Upper lobe of right lung (tissue), 1 donor: ENCODE measurements around the gene FXYD6. TPM values are rescaled to one million over a fixed set of nuclear protein-coding genes. Genes with fewer than 3 reads are reported as not detected.
A peak's percentile ranks its signal among the peaks of the same experiment; 100 is the strongest.

Experiments used
- ATAC-seq: fragments of 200-7000 bp; cut with Tn5 transposase; one replicate; pipeline ENCODE4 v1.9.1; 2020; ENCODE audit warnings: mild to moderate bottlenecking, moderate library complexity
- DNase-seq: peaks from one replicate; pipeline ENCODE4 v3.0.0-alpha.2; 2020
- H3K27ac ChIP-seq: fragments of 200-600 bp; one replicate; pipeline ENCODE4 v1.8.0; 2022
- H3K27me3 ChIP-seq: fragments of 200-600 bp; one replicate; pipeline ENCODE4 v1.8.0; 2022; ENCODE audit warnings: mild to moderate bottlenecking
- H3K36me3 ChIP-seq: fragments of 200-600 bp; one replicate; pipeline ENCODE4 v1.8.0; 2022
- H3K4me1 ChIP-seq: fragments of 200-600 bp; one replicate; pipeline ENCODE4 v1.8.0; 2022
- H3K4me3 ChIP-seq: fragments of 200-600 bp; one replicate; pipeline ENCODE4 v1.8.0; 2022; ENCODE audit warnings: mild to moderate bottlenecking
- H3K9me3 ChIP-seq: fragments of 200-600 bp; one replicate; pipeline ENCODE4 v1.8.0; 2022
- CTCF ChIP-seq: fragments of 200-600 bp; IDR thresholded peaks from one replicate; pipeline ENCODE4 v1.8.0; 2022; ENCODE audit warnings: antibody characterized with exemption
- intact Hi-C: fragments of 100-400 bp; cut with DNase I; formaldehyde crosslinking; loops from one replicate; pipeline ENCODE4 v1.11.0; 2022
- total RNA-seq: library from RNA; stranded (reverse); fragmentation: NEBNext Ultra II Directional; extraction: Animal tissue kit (Norgen Biotek cat#: 25700); gene quantifications from one replicate; pipeline ENCODE4 v1.2.1, GENCODE V29; 2021
- donor health status: DM: no; HTN: yes; CAD: no; lungs with severe emphysema.

The FXYD6 gene
- total RNA-seq, 1 donor from 2014 or later, result 59.0 TPM

DNA sequence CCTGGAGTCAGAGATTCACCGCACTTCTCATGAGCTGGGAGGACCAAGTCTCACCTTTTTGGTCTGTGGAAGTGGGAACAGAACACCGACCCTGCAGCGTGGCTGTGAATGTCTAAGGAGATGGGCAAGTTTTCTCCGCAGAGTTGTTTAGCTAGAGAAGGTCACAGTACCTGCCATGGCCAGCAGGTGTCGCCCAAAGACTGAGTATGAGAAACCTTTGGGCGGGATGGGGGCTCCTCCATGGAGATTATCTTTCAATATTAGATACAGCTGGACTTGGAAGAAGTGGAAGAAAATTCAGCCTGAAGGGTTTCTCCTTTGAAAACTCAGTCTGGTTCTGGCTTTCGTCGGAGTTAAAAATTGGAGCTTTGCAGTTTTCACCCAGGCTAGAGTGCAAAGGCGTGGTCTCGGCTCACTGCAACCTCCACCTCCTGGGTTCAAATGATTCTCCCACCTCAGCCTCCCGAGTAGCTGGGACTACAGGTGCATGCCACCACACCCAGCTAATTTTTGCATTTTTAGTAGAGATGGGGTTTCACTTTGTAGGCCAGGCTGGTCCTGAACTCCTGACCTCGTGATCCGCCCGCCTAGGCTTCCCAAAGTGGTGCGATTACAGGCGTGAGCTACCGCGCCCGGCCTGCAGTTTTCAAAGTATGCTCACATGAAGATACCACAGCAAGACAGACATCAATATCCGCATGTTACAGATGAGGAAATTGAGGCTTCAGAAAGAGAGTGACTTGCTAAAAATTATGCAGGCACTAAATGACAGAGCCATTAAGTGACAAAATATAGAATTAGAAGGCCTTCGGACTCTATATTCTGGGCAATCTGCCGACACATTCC, 68.8 kb downstream of the FXYD6 start:
- Histone ChIP-seq H3K36me3 (no peaks in the 10 kb centered on the region), H3K4me3 (no peak overlapping the region), H3K4me1 (peaks cover 11% of the 10 kb centered on the region), H3K27me3 (no peaks in the 10 kb centered on the region), H3K27ac (no peak overlapping the region), H3K9me3 (no peaks in the 10 kb centered on the region)
- ATAC-seq, result peak; percentile 79
- peak; percentile 96 for TF ChIP-seq CTCF
- intact Hi-C loops, result loop anchor here (10.0 kb wide), 1 partner anchor 383 kb away; no protein-coding TSS in a partner anchor
- peak; percentile 86 for DNase-seq

DNA sequence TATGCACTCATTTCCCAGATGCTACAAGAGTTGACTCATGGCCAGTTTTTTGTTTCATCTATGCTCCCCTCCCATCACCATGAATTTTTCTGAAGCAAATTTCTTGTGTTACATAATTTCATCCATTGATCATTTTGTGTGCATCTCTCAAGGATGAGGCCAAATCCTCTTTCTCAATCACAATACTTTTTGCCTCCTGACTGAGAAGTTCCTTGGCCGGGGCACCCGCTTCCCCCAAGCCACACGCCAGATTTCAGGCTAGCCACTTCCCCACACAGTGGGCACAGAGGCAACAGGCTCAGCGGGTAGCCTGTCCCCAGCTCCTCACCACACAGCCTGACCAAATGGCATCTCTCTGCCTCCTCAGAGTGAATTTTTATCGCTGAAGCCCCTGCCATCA, 69.6 kb downstream of the FXYD6 start:
- Histone ChIP-seq H3K27me3 (no peaks in the 10 kb centered on the region), H3K4me1 (peaks cover 11% of the 10 kb centered on the region), H3K36me3 (no peaks in the 10 kb centered on the region), H3K4me3 (no peak overlapping the region), H3K27ac (no peak overlapping the region), H3K9me3 (no peaks in the 10 kb centered on the region)
- intact Hi-C loops, result loop anchor here (10.0 kb wide), 1 partner anchor 382 kb away; no protein-coding TSS in a partner anchor
- no peak for TF ChIP-seq CTCF
- ATAC-seq (peak; percentile 62), DNase-seq (no peak)

GRCh38 chr11:117805045-117805444, 71.4 kb downstream of the FXYD6 start:
- DNase-seq, result no peak
- intact Hi-C loops, result loop anchor here (10.0 kb wide), 1 partner anchor 380 kb away; no protein-coding TSS in a partner anchor
- Histone ChIP-seq H3K36me3 (no peaks in the 10 kb centered on the region), H3K27me3 (no peaks in the 10 kb centered on the region), H3K27ac (no peak overlapping the region), H3K4me1 (peaks cover 11% of the 10 kb centered on the region), H3K4me3 (no peak overlapping the region), H3K9me3 (no peaks in the 10 kb centered on the region)
- TF ChIP-seq CTCF, result no peak
- peak; percentile 50 for ATAC-seq

- Histone ChIP-seq H3K27me3 (peaks cover 7% of the 10 kb centered on the region), H3K4me3 (no peak overlapping the region), H3K36me3 (no peaks in the 10 kb centered on the region), H3K4me1 (peaks cover 11% of the 10 kb centered on the region), H3K27ac (no peak overlapping the region), H3K9me3 (no peaks in the 10 kb centered on the region)
- ATAC-seq (no peak), DNase-seq (no peak)
- no peak for TF ChIP-seq CTCF
- intact Hi-C loops, result loop anchor here (10.0 kb wide), 1 partner anchor 379 kb away; no protein-coding TSS in a partner anchor
Observed at GRCh38 chr11:117803896-117804295, 72.6 kb downstream of the FXYD6 start.

- Histone ChIP-seq H3K36me3 (no peaks in the 10 kb centered on the region), H3K4me1 (peaks cover 14% of the 10 kb centered on the region), H3K4me3 (no peak overlapping the region), H3K27me3 (peaks cover 35% of the 10 kb centered on the region), H3K9me3 (no peaks in the 10 kb centered on the region), H3K27ac (no peak overlapping the region)
- DNase-seq (no peak), ATAC-seq (no peak)
- intact Hi-C loops, result loop anchor here (10.0 kb wide), 1 partner anchor 375 kb away; no protein-coding TSS in a partner anchor
- TF ChIP-seq CTCF, result no peak
Observed at GRCh38 chr11:117799634-117800033, 76.8 kb downstream of the FXYD6 start.
